CD4-positive, alpha-beta memory T cell (primary cell): Measurements from ENCODE around the gene DHH. TPM values are rescaled to one million over a fixed set of nuclear protein-coding genes. Genes with fewer than 3 reads are reported as not detected.
A peak's percentile ranks its signal among the peaks of the same experiment; 100 is the strongest.

ENCODE experiments used
- CTCF ChIA-PET: fragments of 350-600 bp; sonication (Branson Sonifier 250); formaldehyde crosslinking; loops from one replicate; lab custom pipeline; 2021; ENCODE audit warnings: inconsistent platforms; ENCODE audit not compliant: partially characterized antibody; lab: Charles Lee
- POLR2A ChIA-PET: fragments of 350-600 bp; sonication (Branson Sonifier 250); formaldehyde crosslinking; loops from one replicate; lab custom pipeline; 2021; ENCODE audit not compliant: partially characterized antibody; lab: Charles Lee
- DNase-seq, 5 donors: peaks; one replicate each; pipeline versions ENCODE4 v3.0.0 to v3.0.0-alpha.2; 2020 to 2022; ENCODE audit warnings: mixed read lengths in 1 of 5
- H3K27ac ChIP-seq: one replicate; pipeline ENCODE4 v1.7.0; 2013; ENCODE audit warnings: low read depth, low read length
- H3K27me3 ChIP-seq: 2 replicates; pipeline ENCODE4 v1.7.0; 2013; ENCODE audit warnings: mild to moderate bottlenecking, low read length, moderate library complexity; ENCODE audit not compliant: insufficient read depth
- H3K36me3 ChIP-seq: 2 replicates; pipeline ENCODE4 v1.7.0; 2013; ENCODE audit warnings: mild to moderate bottlenecking, low read length, moderate library complexity; ENCODE audit not compliant: insufficient read depth
- H3K4me1 ChIP-seq: 2 replicates; pipeline ENCODE4 v1.7.0; 2013; ENCODE audit warnings: mild to moderate bottlenecking, low read length, moderate library complexity; ENCODE audit not compliant: insufficient read depth
- H3K4me3 ChIP-seq, 2 donors: one replicate each; pipeline ENCODE4 v1.7.0; 2013; ENCODE audit warnings: low read length in 2 of 2, mild to moderate bottlenecking in 1 of 2
- H3K9me3 ChIP-seq, 2 donors: one replicate each; pipeline ENCODE4 v1.7.0; 2013; ENCODE audit warnings: low read length in 2 of 2, control low read depth in 1 of 2; ENCODE audit not compliant: control insufficient read depth in 1 of 2
- H3K27ac Mint-ChIP-seq, 7 donors: one replicate each; pipeline ENCODE4 v1.8.0; 2020 to 2021; ENCODE audit warnings: mixed read lengths in 7 of 7, mild to moderate bottlenecking in 6 of 7, inconsistent platforms in 3 of 7, moderate library complexity in 3 of 7
- H3K27me3 Mint-ChIP-seq, 2 donors: one replicate each; pipeline ENCODE4 v1.8.0; 2020 to 2021; ENCODE audit warnings: mixed read lengths in 2 of 2
- H3K36me3 Mint-ChIP-seq, 2 donors: one replicate each; pipeline ENCODE4 v1.8.0; 2020 to 2021; ENCODE audit warnings: mixed read lengths in 2 of 2, inconsistent platforms in 1 of 2, mild to moderate bottlenecking in 1 of 2
- H3K4me1 Mint-ChIP-seq, 4 donors: one replicate each; pipeline ENCODE4 v1.8.0; 2020 to 2021; ENCODE audit warnings: mixed read lengths in 4 of 4, mild to moderate bottlenecking in 1 of 4
- H3K4me3 Mint-ChIP-seq, 8 donors: one replicate each; pipeline ENCODE4 v1.8.0; 2020 to 2021; ENCODE audit warnings: mixed read lengths in 8 of 8, mild to moderate bottlenecking in 7 of 8, moderate library complexity in 6 of 8, inconsistent platforms in 3 of 8
- H3K9me3 Mint-ChIP-seq, 8 donors: one replicate each; pipeline ENCODE4 v1.8.0; 2020 to 2021; ENCODE audit warnings: mixed read lengths in 8 of 8, mild to moderate bottlenecking in 5 of 8, inconsistent platforms in 3 of 8, moderate library complexity in 1 of 8
- intact Hi-C: fragments of 100-400 bp; cut with micrococcal nuclease; formaldehyde crosslinking; loops from one replicate; pipeline ENCODE4 v1.15.1; 2023
- polyA plus RNA-seq, 2 donors: library from polyadenylated mRNA; unstranded; fragments of 300-500 nt; fragmentation: Illumina TruSeq; gene quantifications; one replicate each; pipeline ENCODE4 v1.2.3, GENCODE V29; 2021
- total RNA-seq, 2 experiments: library from RNA; stranded (reverse); gene quantifications; one replicate each; pipeline ENCODE4 v1.2.3, GENCODE V29; 2021

Gene DHH
- total and polyA plus RNA-seq, 4 experiments from 2014 or later, result 0.35 to 0.44 TPM; not detected in 2

DNA sequence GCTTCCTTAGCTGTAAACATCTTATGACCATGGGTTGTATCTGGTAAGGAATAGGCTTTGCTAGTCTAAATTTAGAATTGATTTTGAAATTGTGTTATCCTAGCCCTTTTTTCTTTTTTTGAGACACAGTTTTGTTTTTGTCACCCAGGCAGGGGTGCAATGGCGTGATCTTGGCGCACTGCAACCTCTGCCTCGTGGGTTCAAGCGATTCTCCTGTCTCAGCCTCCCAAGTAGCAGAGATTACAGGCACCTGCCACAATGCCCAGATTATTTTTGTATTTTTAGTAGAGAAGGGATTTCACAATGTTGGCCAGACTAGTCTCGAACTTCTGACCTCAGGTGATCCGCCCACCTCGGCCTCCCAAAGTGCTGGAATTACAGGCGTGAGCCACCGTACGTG lies 39.0 kb upstream of the DHH start:
- Mint-ChIP-seq H3K4me1 (peaks cover 18 to 45% (median 27%) of the 10 kb centered on the region in 4 donors), H3K4me3 (peak overlapping the region in 1 of 8 donors; percentile 15), H3K27me3 (no peaks in the 10 kb centered on the region), H3K36me3 (peaks cover 16 to 26% of the 10 kb centered on the region in 2 donors), H3K27ac (peak overlapping the region in 3 of 7 donors; percentile 46 to 71 (median 68)), H3K9me3 (peaks cover 0 to 6% (median 0%) of the 10 kb centered on the region in 8 donors)
- Histone ChIP-seq H3K4me1 (peaks cover 31% of the 10 kb centered on the region), H3K27me3 (no peaks in the 10 kb centered on the region), H3K9me3 (no peaks in the 10 kb centered on the region), H3K36me3 (peaks cover 14% of the 10 kb centered on the region), H3K4me3 (no peak overlapping the region), H3K27ac (no peak overlapping the region)
- ChIA-PET POLR2A (interaction anchor here (5.2 to 7.3 kb wide), 2 partner anchors 25 to 55 kb away, joined by 189 to 394 read pairs; partner anchors contain the start of genes LMBR1L and TUBA1A), CTCF (interaction anchor here (0.9 to 1.9 kb wide), 3 partner anchors 71 to 101 kb away, joined by 3 to 12 read pairs (median 6); no protein-coding TSS in a partner anchor)
- DNase-seq, result no peak
- intact Hi-C loops, result loop anchor here (10.0 kb wide), 1 partner anchor 131 kb away; the partner anchor contains the start of gene TUBA1C

DNA sequence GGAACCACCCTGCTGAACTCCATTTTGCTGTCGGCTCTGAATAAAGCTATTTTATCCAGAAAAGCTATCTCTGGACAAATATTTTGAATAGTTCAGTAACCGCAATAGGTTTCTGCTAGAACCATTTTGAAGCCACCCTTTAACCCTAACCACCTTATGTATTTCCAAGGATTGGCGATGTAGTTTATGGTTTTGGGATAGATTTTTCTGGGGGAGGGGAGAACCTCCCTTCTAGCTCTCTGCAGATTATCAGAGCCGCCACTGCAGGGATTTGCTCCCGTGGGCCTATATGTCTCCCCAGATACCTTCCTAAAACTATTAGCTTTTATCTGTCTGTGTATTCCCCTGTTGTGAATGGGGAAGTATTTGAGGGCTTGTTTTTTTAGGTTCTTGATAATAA lies 38.4 kb upstream of the DHH start:
- Mint-ChIP-seq H3K27ac (peak overlapping the region in 1 of 7 donors; percentile 99), H3K9me3 (peaks cover 0 to 6% (median 0%) of the 10 kb centered on the region in 8 donors), H3K4me1 (peaks cover 18 to 48% (median 29%) of the 10 kb centered on the region in 4 donors), H3K27me3 (no peaks in the 10 kb centered on the region), H3K36me3 (peaks cover 18 to 28% of the 10 kb centered on the region in 2 donors), H3K4me3 (no peak overlapping the region)
- POLR2A ChIA-PET, result interaction anchor here (3.8 to 7.3 kb wide), 3 partner anchors 24 to 63 kb away, joined by 40 to 394 read pairs (median 189); partner anchors contain the start of genes LMBR1L, RHEBL1 and TUBA1A
- H3K9me3 ChIP-seq, result no peaks in the 10 kb centered on the region
- intact Hi-C loops, result loop anchor here (10.0 kb wide), 1 partner anchor 132 kb away; the partner anchor contains the start of gene TUBA1C
- H3K4me3 ChIP-seq, result no peak overlapping the region
- peaks cover 31% of the 10 kb centered on the region for H3K4me1 ChIP-seq
- H3K27me3 ChIP-seq, result no peaks in the 10 kb centered on the region
- H3K27ac ChIP-seq, result no peak overlapping the region
- DNase-seq, result no peak
- CTCF ChIA-PET, result interaction anchor here (0.9 to 5.2 kb wide), 9 partner anchors 26 to 102 kb away, joined by 3 to 76 read pairs (median 12); partner anchors contain the start of genes DHH, LMBR1L, RHEBL1 and TUBA1A
- H3K36me3 ChIP-seq, result peaks cover 15% of the 10 kb centered on the region

DNA sequence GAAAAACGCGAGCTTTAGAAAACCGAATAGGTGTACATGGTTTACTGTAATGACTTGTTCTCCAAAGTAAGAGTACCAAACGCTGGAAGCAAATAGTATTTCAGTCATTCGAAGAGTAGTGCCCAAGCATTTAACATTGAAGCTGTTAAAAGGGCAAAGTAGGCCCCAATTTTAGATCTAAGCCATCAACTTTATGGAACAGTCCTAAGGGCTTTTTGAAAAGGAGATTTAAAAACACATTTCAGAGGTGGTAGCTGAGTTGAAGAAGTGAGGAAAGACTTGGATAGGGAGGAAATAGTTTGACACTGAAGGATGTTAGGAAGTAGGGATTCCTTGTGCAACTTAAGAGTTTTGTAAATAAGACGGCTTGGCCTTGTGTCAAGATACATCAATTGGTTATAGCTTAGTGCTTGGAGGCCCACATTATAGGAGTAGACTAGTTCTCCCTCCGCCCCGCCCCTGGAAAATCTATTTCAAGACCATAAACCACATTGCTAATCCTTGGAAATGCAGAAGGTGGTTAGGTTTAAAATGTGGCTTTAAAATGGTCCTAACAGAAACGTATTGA lies 37.4 kb upstream of the DHH start:
- Histone ChIP-seq H3K9me3 (no peaks in the 10 kb centered on the region), H3K27me3 (no peaks in the 10 kb centered on the region), H3K4me3 (peak overlapping the region; percentile 11 to 97), H3K4me1 (peaks cover 38% of the 10 kb centered on the region), H3K36me3 (peaks cover 26% of the 10 kb centered on the region), H3K27ac (peak overlapping the region; percentile 94)
- POLR2A ChIA-PET, result interaction anchor here (0.6 to 7.3 kb wide), 28 partner anchors 8 to 280 kb away, joined by 3 to 394 read pairs (median 10); partner anchors contain the start of genes DDX23, DHH, KMT2D and LMBR1L
- Mint-ChIP-seq H3K27ac (peak overlapping the region; percentile 78 to 99 (median 89)), H3K4me3 (peak overlapping the region; percentile 75 to 90 (median 84)), H3K36me3 (peaks cover 29 to 39% of the 10 kb centered on the region in 2 donors), H3K9me3 (peaks cover 0 to 6% (median 0%) of the 10 kb centered on the region in 8 donors), H3K4me1 (peaks cover 21 to 59% (median 34%) of the 10 kb centered on the region in 4 donors), H3K27me3 (no peaks in the 10 kb centered on the region)
- CTCF ChIA-PET, result interaction anchor here (0.7 to 5.2 kb wide), 12 partner anchors 12 to 126 kb away, joined by 3 to 76 read pairs (median 6); partner anchors contain the start of genes DHH, LMBR1L, RHEBL1 and TUBA1A
- no peak for DNase-seq
- intact Hi-C loops, result loop anchor here (1.0 to 10.0 kb wide), 4 partner anchors 71 to 609 kb away; partner anchors contain the start of genes KMT2D, TMBIM6 and TUBA1C

DNA sequence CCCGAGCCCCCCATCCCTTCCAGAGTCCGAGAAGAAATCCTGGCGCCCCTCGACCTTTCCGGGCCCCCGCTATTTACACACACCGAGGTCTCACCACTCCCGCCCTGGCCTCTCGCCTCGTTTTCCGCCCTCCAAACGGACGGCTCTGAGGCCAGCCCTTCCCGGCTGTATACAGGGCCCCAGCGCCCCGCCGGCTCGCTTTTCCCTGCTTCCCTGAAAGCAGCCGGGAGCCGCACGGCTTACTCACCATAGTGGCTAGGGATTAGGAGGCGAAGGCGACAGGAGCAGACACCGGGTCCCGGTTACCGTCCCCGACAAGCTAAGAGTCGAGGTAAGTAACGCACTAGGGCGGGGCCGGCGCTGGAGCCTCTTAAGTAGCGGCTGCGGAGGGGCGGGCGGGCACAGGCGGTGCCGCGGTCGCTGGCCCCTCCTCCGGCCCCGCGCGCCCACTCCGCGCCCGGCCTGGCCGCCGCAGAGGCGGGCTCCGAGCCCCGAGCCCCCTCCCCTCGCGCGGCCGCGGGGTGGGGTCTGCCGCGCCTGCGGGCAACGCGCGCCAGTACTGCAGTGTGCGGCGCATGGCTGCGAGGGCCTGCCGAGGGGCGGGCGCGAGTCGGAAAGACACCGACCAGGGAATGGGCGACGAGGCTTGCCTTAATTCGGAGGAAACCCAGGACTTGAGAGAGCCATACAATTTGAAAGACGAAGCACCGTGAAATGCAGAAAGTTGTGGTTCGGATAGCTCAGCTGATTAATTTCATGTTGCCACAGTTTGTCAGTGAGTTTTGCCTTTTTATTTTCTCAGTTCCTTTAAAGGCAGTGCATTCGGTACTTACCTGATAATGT lies 36.7 kb upstream of the DHH start, which contains the start of gene TUBA1B:
Gene TUBA1B (minus strand): TSS at position 345 of the 843 bp plus-strand sequence. CDS start 95 bp downstream, at position 250.
- Mint-ChIP-seq H3K9me3 (peaks cover 0 to 5% (median 0%) of the 10 kb centered on the region in 8 donors), H3K27me3 (no peaks in the 10 kb centered on the region), H3K4me3 (peak within 1 kb of the TSS; percentile 97 to 99 (median 98)), H3K4me1 (peaks cover 23 to 63% (median 36%) of the 10 kb centered on the region in 4 donors), H3K27ac (peak within 1 kb of the TSS; percentile 98 to 99 (median 99)), H3K36me3 (peaks cover 31 to 42% of the 10 kb centered on the region in 2 donors)
- Histone ChIP-seq H3K9me3 (no peaks in the 10 kb centered on the region), H3K4me1 (peaks cover 42% of the 10 kb centered on the region), H3K27ac (peak within 1 kb of the TSS; percentile 94), H3K27me3 (no peaks in the 10 kb centered on the region), H3K4me3 (peak within 1 kb of the TSS; percentile 94 to 97), H3K36me3 (peaks cover 28% of the 10 kb centered on the region)
- intact Hi-C loops, result loop anchor here (1.0 to 10.0 kb wide), 4 partner anchors 70 to 610 kb away; partner anchors contain the start of genes KMT2D, TMBIM6 and TUBA1C
- POLR2A ChIA-PET, result interaction anchor here (0.5 to 7.3 kb wide), 52 partner anchors 8 to 1917 kb away, joined by 3 to 394 read pairs (median 6); partner anchors contain the start of genes ARF3, BCDIN3D, COX14 and DDX23
- DNase-seq, result peak; percentile 89 to 91 (median 90)
- CTCF ChIA-PET, result interaction anchor here (0.7 to 5.2 kb wide), 29 partner anchors 11 to 192 kb away, joined by 3 to 76 read pairs (median 4); partner anchors contain the start of genes DHH, KMT2D, LMBR1L and RHEBL1

DNA sequence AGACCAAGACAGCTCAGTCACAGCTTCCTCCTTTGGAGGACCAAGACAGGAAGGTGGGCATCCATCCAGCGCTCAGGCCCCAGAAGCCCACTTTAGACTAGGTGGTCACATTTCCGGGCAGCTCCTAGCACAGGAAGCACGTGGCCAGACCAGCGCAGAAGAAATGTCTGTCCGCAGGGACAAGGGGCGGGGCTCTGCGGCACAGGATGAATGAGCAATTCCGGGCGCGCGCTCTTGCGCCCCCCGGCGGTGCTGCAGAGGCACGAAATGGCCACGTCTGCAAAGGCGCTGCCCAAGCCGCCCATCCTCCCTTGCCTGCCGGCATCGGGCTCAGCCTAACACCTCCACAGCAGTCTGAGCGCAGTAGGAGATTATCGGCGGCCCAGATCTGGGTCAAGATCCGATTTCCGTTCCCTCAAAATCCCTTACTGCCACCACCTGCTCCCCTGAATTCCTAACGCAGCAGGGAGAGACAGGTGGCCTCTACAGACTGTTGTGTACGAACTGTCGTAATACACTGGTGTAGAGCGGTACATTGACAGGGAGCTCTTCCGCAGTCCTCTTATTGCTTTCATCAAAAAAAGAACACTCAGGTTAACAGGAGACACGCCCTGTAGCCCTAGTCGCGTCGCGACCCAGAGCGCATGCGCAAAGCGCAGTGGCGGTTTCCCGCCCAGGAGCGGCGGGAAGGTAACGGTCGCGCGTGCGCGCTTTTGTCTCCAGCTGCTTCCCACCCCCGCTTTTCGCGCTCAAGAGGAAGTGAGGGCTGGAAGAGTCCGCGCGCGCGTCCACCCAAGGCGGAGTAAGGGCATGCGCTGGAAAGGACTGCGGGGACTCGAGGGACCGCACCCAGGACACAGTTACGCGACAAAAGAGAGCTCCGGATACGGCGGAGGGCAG lies 35.8 kb upstream of the DHH start:
- Mint-ChIP-seq H3K27ac (peak overlapping the region; percentile 98 to 99 (median 99)), H3K27me3 (no peaks in the 10 kb centered on the region), H3K4me3 (peak overlapping the region; percentile 97 to 99 (median 98)), H3K36me3 (peaks cover 31 to 42% of the 10 kb centered on the region in 2 donors), H3K4me1 (peaks cover 24 to 63% (median 36%) of the 10 kb centered on the region in 4 donors), H3K9me3 (peaks cover 0 to 4% (median 0%) of the 10 kb centered on the region in 8 donors)
- Histone ChIP-seq H3K27ac (peak overlapping the region; percentile 94), H3K36me3 (peaks cover 28% of the 10 kb centered on the region), H3K27me3 (no peaks in the 10 kb centered on the region), H3K9me3 (no peaks in the 10 kb centered on the region), H3K4me1 (peaks cover 42% of the 10 kb centered on the region), H3K4me3 (peak overlapping the region; percentile 94 to 97)
- CTCF ChIA-PET, result interaction anchor here (0.6 to 5.2 kb wide), 30 partner anchors 9 to 565 kb away, joined by 3 to 76 read pairs (median 4); partner anchors contain the start of genes DHH, KMT2D, LMBR1L and RHEBL1
- POLR2A ChIA-PET, result interaction anchor here (0.5 to 7.3 kb wide), 48 partner anchors 8 to 1918 kb away, joined by 3 to 394 read pairs (median 8); partner anchors contain the start of genes ARF3, BCDIN3D, COX14 and DDX23
- DNase-seq, result peak; percentile 93 to 95 (median 94)
- intact Hi-C loops, result loop anchor here (1.0 to 10.0 kb wide), 9 partner anchors 20 to 611 kb away; partner anchors contain the start of genes KMT2D, LMBR1L, PRKAG1 and TMBIM6
